Measurements from ENCODE around the gene COX4I2. TPM values are rescaled to one million over a fixed set of nuclear protein-coding genes. Genes with fewer than 3 reads are reported as not detected.

The COX4I2 gene
- total and polyA plus RNA-seq, 2 donors (not counting 3 experiments of a cell fraction or from before 2014, with no cell fraction given), result not detected

DNA sequence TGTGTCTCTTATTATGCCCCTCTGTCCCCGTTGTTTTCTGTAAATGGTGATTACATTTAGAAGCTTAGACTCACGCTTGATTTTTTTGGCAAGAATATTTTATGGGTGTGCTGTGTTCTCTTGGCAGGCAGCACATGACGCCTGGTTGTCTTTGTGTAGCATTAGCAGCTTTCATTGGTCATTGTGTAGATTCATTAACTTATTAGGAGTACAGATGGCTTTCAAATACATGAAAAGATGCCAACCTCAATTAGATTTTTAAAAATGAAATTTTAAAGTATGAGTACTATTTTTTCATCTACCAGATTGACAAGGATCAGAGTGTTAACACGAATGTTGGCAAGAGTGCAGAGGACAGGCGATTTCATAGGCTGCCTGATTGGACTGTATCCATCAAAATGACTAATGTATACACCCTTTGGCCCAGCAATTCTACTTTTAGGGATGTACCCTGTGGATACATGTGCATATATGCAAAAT, 15.2 kb downstream of the COX4I2 start:
- no peak overlapping the region for H2AFZ ChIP-seq (ENCODE audit: low read depth, low read length)
- no peaks in the 10 kb centered on the region for H4K20me1 ChIP-seq (replicated peaks; ENCODE audit: control insufficient read depth, extremely low read depth, insufficient read depth, low read length)
- no peak for FAIRE-seq
- dilution Hi-C loops (cut with MboI; ENCODE audit: extremely low pct_ligation_motif_present, low sequenced_read_pairs) (no loop called here), intact Hi-C loops (cut with micrococcal nuclease) (no loop called here)
- no peak overlapping the region for H3K4me2 ChIP-seq (ENCODE audit: insufficient read depth, low read length)
- ChIA-PET CTCF (interaction anchor here (1.3 to 8.9 kb wide), 4 partner anchors 8 to 70 kb away, joined by 3 to 73 read pairs (median 31); partner anchors contain the start of gene BCL2L1), POLR2A (no interaction called here)
- TF ChIP-seq MYC (IDR thresholded peaks at IDR 0.05; ENCODE audit: low read depth, low read length) (no peak), POLR2AphosphoS5 (IDR thresholded peaks at IDR 0.05; ENCODE audit: insufficient read depth, low read depth, low read length) (no peak), FOS (IDR thresholded peaks at IDR 0.05; ENCODE audit: borderline replicate concordance, insufficient read depth, low read length) (no peak), JUN (IDR thresholded peaks at IDR 0.05; ENCODE audit: borderline replicate concordance, insufficient read depth, insufficient read length, low read depth) (no peak), EZH2 (IDR thresholded peaks at IDR 0.05; ENCODE audit: borderline replicate concordance, low read depth, low read length, severe bottlenecking) (no peak), GATA2 (IDR thresholded peaks at IDR 0.05; ENCODE audit: insufficient read depth, insufficient read length, low read depth, low read length) (no peak), POLR2A (IDR thresholded peaks at IDR 0.05; ENCODE audit: low read depth, low read length) (no peak)
- TF ChIP-seq, protein P1, sequence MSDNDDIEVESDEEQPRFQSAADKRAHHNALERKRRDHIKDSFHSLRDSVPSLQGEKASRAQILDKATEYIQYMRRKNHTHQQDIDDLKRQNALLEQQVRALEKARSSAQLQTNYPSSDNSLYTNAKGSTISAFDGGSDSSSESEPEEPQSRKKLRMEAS (IDR thresholded peaks at IDR 0.05; ENCODE audit: insufficient read depth, insufficient read length), result no peak
- TF ChIP-seq, protein P2, sequence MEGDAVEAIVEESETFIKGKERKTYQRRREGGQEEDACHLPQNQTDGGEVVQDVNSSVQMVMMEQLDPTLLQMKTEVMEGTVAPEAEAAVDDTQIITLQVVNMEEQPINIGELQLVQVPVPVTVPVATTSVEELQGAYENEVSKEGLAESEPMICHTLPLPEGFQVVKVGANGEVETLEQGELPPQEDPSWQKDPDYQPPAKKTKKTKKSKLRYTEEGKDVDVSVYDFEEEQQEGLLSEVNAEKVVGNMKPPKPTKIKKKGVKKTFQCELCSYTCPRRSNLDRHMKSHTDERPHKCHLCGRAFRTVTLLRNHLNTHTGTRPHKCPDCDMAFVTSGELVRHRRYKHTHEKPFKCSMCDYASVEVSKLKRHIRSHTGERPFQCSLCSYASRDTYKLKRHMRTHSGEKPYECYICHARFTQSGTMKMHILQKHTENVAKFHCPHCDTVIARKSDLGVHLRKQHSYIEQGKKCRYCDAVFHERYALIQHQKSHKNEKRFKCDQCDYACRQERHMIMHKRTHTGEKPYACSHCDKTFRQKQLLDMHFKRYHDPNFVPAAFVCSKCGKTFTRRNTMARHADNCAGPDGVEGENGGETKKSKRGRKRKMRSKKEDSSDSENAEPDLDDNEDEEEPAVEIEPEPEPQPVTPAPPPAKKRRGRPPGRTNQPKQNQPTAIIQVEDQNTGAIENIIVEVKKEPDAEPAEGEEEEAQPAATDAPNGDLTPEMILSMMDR (IDR thresholded peaks at IDR 0.05; ENCODE audit: extremely low read depth in 1 of 2, insufficient read depth in 1 of 2, low read depth in 1 of 2, low read length in 2 of 2), result no peak
- no peaks in the 10 kb centered on the region for H3K9me3 ChIP-seq (replicated peaks; ENCODE audit: control insufficient read depth, insufficient read depth, low read length)
- no TSS peak for BruUV-seq (replicated peaks)
- no peak overlapping the region for H3K27ac ChIP-seq (ENCODE audit: insufficient read depth, low read depth, low read length)
- no peaks in the 10 kb centered on the region for H3K79me2 ChIP-seq (ENCODE audit: control insufficient read depth, insufficient read depth, low read length)
- H3K4me1 ChIP-seq (ENCODE audit: control insufficient read depth, extremely low read depth, insufficient read depth, low read length), result no peaks in the 10 kb centered on the region
- H3K4me3 ChIP-seq (replicated peaks in 1 of 3; ENCODE audit: insufficient read depth in 1 of 3, low read depth in 1 of 3, low read length in 3 of 3), result no peak overlapping the region
- no peak overlapping the region for H3K9ac ChIP-seq (replicated peaks; ENCODE audit: extremely low read depth, insufficient read depth, low read length)
- H3K27me3 ChIP-seq (ENCODE audit: control insufficient read depth in 2 of 2, insufficient read depth in 2 of 2, low read length in 2 of 2), result peaks cover 0 to 1% of the 10 kb centered on the region in 2 experiments
- H3K36me3 ChIP-seq (ENCODE audit: control insufficient read depth in 2 of 2, extremely low read depth in 1 of 2, insufficient read depth in 2 of 2, low read length in 2 of 2), result no peaks in the 10 kb centered on the region
- H3K9me1 ChIP-seq (replicated peaks; ENCODE audit: control insufficient read depth, extremely low read depth, insufficient read depth, low read length), result no peaks in the 10 kb centered on the region
- DNase-seq (ENCODE audit: low read depth, low spot score), result peak; percentile 20
